ENCODE data around the gene PLEKHJ1.

DNA sequence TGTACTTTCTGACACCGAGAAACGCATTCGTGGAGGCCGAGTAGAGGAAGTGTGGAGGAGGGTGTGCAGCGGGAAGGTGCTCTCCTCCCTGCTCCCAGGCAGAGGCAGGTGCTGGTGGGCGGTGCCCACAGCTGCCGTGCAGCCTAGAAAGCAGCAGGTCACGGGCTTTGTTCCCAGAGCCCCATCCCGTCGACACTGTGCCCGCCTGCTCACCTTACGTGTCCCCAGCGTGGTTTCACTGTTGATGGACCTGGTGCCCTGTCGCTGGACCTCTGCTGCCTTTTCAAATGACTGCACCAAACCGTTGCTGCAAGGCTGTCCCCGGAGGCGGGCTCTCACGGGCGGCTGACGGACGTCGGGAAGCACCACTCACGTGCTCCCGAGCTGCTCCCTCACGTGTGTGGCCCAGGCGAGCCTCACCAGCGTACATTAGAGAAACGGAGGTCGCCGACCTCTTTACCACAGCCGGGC is 20.8 kb downstream of the PLEKHJ1 start:
- no peak for TF ChIP-seq POLR2A (IDR thresholded peaks at IDR 0.05)
- no peak for TF ChIP-seq EP300 (IDR thresholded peaks at IDR 0.05)
- TF ChIP-seq, protein P1, sequence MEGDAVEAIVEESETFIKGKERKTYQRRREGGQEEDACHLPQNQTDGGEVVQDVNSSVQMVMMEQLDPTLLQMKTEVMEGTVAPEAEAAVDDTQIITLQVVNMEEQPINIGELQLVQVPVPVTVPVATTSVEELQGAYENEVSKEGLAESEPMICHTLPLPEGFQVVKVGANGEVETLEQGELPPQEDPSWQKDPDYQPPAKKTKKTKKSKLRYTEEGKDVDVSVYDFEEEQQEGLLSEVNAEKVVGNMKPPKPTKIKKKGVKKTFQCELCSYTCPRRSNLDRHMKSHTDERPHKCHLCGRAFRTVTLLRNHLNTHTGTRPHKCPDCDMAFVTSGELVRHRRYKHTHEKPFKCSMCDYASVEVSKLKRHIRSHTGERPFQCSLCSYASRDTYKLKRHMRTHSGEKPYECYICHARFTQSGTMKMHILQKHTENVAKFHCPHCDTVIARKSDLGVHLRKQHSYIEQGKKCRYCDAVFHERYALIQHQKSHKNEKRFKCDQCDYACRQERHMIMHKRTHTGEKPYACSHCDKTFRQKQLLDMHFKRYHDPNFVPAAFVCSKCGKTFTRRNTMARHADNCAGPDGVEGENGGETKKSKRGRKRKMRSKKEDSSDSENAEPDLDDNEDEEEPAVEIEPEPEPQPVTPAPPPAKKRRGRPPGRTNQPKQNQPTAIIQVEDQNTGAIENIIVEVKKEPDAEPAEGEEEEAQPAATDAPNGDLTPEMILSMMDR (IDR thresholded peaks at IDR 0.05): no peak

All from gastroesophageal sphincter (tissue), 3 donors.